Esophagus squamous epithelium (tissue), 4 donors: Measurements from ENCODE around the gene GAB2.

Source experiments
- CTCF ChIP-seq, 6 experiments: fragments of 450-650 bp in 4 of 6; fragments of 200-600 bp in 2 of 6; sonication (generic) in 2 of 6; IDR thresholded peaks; one replicate each; pipeline ENCODE4 v1.5.1; 2016 to 2019; ENCODE audit warnings: antibody characterized with exemption in 6 of 6, mild to moderate bottlenecking in 4 of 6, moderate library complexity in 4 of 6
- POLR2A ChIP-seq, 4 donors: fragments of 450-650 bp; IDR thresholded peaks; one replicate each; pipeline ENCODE4 v1.6.1; 2017; ENCODE audit warnings: antibody characterized with exemption in 4 of 4, mild to moderate bottlenecking in 4 of 4, moderate library complexity in 3 of 4

GRCh38 chr11:78423241-78423640, 5.6 kb upstream of the GAB2 start:
- TF ChIP-seq CTCF (IDR thresholded peaks at IDR 0.05), result no peak
- no peak for TF ChIP-seq POLR2A (IDR thresholded peaks at IDR 0.05)
